Measurements from ENCODE around the gene DOK5. TPM values are rescaled to one million over a fixed set of nuclear protein-coding genes. Genes with fewer than 3 reads are reported as not detected.

The DOK5 gene
- total RNA-seq, 2 experiments from 2014 or later = 4.7 to 5.5 TPM

- POLR2A ChIA-PET = no interaction called here
- CTCF ChIA-PET = interaction anchor here (1.4 kb wide), 1 partner anchor 8 kb away, joined by 4 read pairs; no protein-coding TSS in a partner anchor
Measured at GRCh38 chr20:54639941-54640340, 164.5 kb downstream of the DOK5 start.

GRCh38 chr20:54640800-54641199 is 165.4 kb downstream of the DOK5 start:
- POLR2A ChIA-PET = no interaction called here
- CTCF ChIA-PET = no interaction called here

GRCh38 chr20:54642864-54643667 is 167.7 kb downstream of the DOK5 start:
- CTCF ChIA-PET = no interaction called here
- POLR2A ChIA-PET = no interaction called here

- CTCF ChIA-PET = no interaction called here
- POLR2A ChIA-PET = no interaction called here
Measured at GRCh38 chr20:54643761-54644160, 168.4 kb downstream of the DOK5 start.

- ChIA-PET POLR2A (no interaction called here), CTCF (interaction anchor here (0.6 kb wide), 1 partner anchor 974 kb away, joined by 5 read pairs; no protein-coding TSS in a partner anchor)
Measured at GRCh38 chr20:54645445-54646155, 170.2 kb downstream of the DOK5 start.

- ChIA-PET CTCF (interaction anchor here (0.6 to 0.7 kb wide), 2 partner anchors 685 to 974 kb away, joined by 4 to 5 read pairs; no protein-coding TSS in a partner anchor), POLR2A (no interaction called here)
Measured at GRCh38 chr20:54646156-54646517, 170.7 kb downstream of the DOK5 start.

GRCh38 chr20:54648421-54649142 is 173.2 kb downstream of the DOK5 start:
- POLR2A ChIA-PET = no interaction called here

GRCh38 chr20:54649511-54649962 is 174.1 kb downstream of the DOK5 start:
- POLR2A ChIA-PET = no interaction called here
- CTCF ChIA-PET = no interaction called here

More at GRCh38 chr20:54648421-54649142, 173.2 kb downstream of the DOK5 start:
- CTCF ChIA-PET = interaction anchor here (0.7 to 1.6 kb wide), 4 partner anchors 9 to 545 kb away, joined by 3 to 4 read pairs (median 4); no protein-coding TSS in a partner anchor

GRCh38 chr20:54650052-54650719 is 174.8 kb downstream of the DOK5 start:
- CTCF ChIA-PET = interaction anchor here (1.3 kb wide), 1 partner anchor 10 kb away, joined by 4 read pairs; no protein-coding TSS in a partner anchor
- POLR2A ChIA-PET = no interaction called here

- ChIA-PET POLR2A (no interaction called here), CTCF (interaction anchor here (1.3 kb wide), 1 partner anchor 9 kb away, joined by 4 read pairs; no protein-coding TSS in a partner anchor)
Measured at GRCh38 chr20:54651252-54651651, 175.9 kb downstream of the DOK5 start.

GRCh38 chr20:54654450-54654849 is 179.1 kb downstream of the DOK5 start:
- CTCF ChIA-PET = no interaction called here
- POLR2A ChIA-PET = no interaction called here

GRCh38 chr20:54657268-54657826 is 182.0 kb downstream of the DOK5 start:
- ChIA-PET CTCF (no interaction called here), POLR2A (no interaction called here)

- POLR2A ChIA-PET = no interaction called here
- CTCF ChIA-PET = no interaction called here
Measured at GRCh38 chr20:54658525-54658924, 183.1 kb downstream of the DOK5 start.

- ChIA-PET CTCF (no interaction called here), POLR2A (no interaction called here)
Measured at GRCh38 chr20:54661265-54661664, 185.9 kb downstream of the DOK5 start.

GRCh38 chr20:54661880-54662465 is 186.6 kb downstream of the DOK5 start:
- CTCF ChIA-PET = no interaction called here
- POLR2A ChIA-PET = no interaction called here

- ChIA-PET POLR2A (no interaction called here), CTCF (no interaction called here)
Measured at GRCh38 chr20:54665812-54666211, 190.4 kb downstream of the DOK5 start.

- POLR2A ChIA-PET = no interaction called here
- CTCF ChIA-PET = no interaction called here
Measured at GRCh38 chr20:54668271-54669039, 193.1 kb downstream of the DOK5 start.

GRCh38 chr20:54669040-54669363 is 193.6 kb downstream of the DOK5 start:
- ChIA-PET POLR2A (no interaction called here), CTCF (no interaction called here)

GRCh38 chr20:54678253-54678652 is 202.9 kb downstream of the DOK5 start:
- CTCF ChIA-PET = no interaction called here

More at GRCh38 chr20:54678253-54678652, 202.9 kb downstream of the DOK5 start:
- POLR2A ChIA-PET = no interaction called here
